GM10266 (cell line): Measurements from ENCODE around the gene EXOC3L4.

Source experiments
- DNase-seq: peaks from one replicate; pipeline ENCODE4 v3.0.0; 2012; ENCODE audit errors: extremely low spot score
- TF ChIP-seq, protein P1 (sequence below): IDR thresholded peaks from 2 replicates; pipeline ENCODE4 v1.5.1; 2012; ENCODE audit warnings: mild to moderate bottlenecking, low read depth; ENCODE audit not compliant: control insufficient read depth, insufficient read depth; ENCODE audit errors: missing control alignments

The EXOC3L4 gene

GRCh38 chr14:103126088-103126872 lies 31.8 kb downstream of the EXOC3L4 start:
- TF ChIP-seq, protein P1, sequence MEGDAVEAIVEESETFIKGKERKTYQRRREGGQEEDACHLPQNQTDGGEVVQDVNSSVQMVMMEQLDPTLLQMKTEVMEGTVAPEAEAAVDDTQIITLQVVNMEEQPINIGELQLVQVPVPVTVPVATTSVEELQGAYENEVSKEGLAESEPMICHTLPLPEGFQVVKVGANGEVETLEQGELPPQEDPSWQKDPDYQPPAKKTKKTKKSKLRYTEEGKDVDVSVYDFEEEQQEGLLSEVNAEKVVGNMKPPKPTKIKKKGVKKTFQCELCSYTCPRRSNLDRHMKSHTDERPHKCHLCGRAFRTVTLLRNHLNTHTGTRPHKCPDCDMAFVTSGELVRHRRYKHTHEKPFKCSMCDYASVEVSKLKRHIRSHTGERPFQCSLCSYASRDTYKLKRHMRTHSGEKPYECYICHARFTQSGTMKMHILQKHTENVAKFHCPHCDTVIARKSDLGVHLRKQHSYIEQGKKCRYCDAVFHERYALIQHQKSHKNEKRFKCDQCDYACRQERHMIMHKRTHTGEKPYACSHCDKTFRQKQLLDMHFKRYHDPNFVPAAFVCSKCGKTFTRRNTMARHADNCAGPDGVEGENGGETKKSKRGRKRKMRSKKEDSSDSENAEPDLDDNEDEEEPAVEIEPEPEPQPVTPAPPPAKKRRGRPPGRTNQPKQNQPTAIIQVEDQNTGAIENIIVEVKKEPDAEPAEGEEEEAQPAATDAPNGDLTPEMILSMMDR: no peak
- no peak for DNase-seq

GRCh38 chr14:103126873-103127304 lies 32.4 kb downstream of the EXOC3L4 start:
- TF ChIP-seq, protein P1: no peak
- DNase-seq: no peak

DNA sequence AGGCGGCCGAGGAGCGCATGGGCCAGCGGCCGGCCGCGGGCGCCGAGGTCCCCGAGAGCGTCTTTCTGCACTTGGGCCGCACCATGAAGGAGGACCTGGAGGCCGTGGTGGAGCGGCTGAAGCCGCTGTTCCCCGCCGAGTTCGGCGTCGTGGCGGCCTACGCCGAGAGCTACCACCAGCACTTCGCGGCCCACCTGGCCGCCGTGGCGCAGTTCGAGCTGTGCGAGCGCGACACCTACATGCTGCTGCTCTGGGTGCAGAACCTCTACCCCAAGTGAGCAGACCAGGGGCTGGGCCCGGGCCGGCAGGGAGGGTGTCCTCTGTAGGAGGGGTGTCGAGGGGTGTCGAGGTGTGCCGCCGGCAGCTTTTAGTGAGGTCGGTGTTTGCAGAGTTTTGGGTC lies 32.8 kb downstream of the EXOC3L4 start:
- DNase-seq: no peak
- TF ChIP-seq, protein P1: no peak

DNA sequence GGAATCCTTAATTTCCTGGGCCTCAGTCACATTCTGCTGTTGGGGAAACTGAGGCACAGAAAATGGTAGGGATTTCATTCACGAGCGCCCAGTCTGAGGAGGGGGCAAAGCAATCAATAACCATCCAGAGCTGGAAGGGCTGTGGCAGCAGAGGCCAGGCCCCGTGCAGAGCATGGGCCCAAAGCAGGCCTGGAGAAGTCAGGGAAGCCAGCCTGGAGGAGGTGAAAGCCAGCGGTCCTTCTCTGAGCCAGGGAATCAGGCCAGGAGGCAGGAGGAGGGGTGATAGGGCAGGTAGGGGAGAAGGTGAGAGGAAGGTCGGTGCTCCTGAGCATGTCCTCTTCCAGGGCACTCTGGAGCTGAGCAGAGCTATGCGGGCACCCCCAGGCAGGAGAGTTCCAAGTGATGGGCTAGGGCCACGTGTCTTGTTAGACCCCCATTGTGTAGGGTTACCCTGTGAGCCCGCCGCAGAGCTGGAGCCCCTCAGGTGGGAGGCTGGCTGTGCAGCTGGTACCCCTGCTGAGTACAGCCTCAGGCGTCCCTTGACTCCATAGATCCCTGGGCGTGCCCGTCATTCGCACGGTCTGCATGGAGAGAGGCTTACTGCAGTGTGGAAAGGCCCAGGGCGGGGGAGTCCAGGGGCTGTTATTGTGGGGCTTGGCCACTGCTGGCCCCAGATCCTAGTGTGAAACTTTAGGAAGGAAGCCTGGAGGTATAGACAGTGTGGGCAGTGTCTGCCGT lies 33.5 kb downstream of the EXOC3L4 start:
- no peak for DNase-seq
- TF ChIP-seq, protein P1: no peak

DNA sequence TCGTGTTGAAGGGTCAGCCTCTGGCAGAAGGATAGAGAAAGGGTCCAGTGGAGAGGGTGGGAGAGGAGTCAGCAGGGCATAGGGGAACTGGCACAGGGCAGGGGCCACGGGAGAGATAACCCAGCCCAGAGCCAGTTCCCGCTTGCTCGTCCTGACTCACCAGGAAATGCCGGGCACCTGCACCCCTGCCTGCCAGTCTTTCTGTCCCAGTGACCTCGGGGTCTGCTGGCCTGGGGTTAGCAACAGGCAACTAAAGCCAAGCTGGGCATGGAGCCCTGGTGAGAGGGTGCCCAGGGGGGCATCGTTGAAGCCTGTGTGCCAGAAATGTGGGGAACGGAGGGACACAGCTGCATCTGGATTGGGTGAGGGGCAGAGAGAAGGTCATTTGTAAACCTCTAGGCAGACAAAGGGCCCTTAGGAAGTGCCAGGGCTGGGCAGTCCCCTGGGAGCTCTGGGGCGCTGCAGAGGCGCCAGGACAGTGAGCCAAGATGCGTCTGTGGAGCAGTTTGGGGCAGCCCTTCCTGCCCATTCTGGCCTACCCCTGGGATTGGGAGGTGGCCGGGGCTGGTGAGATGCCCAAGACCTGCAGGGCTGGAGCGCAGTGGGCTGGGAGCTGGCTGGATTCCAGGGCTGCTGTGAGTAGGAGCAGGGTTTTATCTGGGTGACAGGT lies 34.2 kb downstream of the EXOC3L4 start:
- TF ChIP-seq, protein P1: no peak
- no peak for DNase-seq

DNA sequence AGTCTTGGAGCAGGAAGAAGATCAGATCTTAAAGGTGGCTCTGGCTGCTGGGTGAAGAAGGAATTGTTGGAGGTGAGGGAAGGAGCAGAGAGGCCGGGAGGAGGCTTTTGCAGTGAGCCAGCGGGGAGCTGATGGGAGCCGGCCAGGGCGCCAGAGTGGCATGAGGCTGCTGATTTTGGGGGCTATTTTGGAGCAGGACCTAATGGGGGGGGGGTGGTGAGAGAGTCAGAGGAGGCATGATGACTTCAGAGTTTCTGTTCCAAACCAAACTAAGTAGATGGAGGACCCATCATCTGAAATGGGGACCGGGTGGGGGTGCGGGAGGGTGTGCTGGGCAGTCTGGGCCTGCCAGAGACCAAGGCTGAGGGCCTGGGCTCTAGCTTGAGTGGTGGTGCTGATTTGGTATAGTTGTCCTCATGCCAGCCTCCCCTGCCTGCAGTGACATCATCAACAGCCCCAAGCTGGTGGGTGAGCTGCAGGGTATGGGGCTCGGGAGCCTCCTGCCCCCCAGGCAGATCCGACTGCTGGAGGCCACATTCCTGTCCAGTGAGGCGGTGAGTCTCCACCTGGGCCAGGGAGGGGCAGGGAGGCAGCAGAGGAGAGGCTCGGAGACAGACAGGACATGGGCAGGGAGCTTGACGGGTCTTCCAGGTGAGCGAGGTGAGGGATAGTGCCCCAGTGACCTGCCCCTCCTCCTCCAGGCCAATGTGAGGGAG lies 34.9 kb downstream of the EXOC3L4 start:
- TF ChIP-seq, protein P1: no peak
- no peak for DNase-seq
